Activated CD4-positive, alpha-beta memory T cell treated with anti-CD3 and anti-CD28 coated beads, Interleukin-2, amount 10 ng/mL, durations not matched to agents 7 days and 5 days (primary cell): ENCODE results near the gene ZNF280C. TPM values are rescaled to one million over a fixed set of nuclear protein-coding genes. Genes with fewer than 3 reads are reported as not detected.

Experiments used
- CTCF ChIA-PET: fragments of 350-600 bp; sonication (Branson Sonifier 250); formaldehyde crosslinking; loops from one replicate; lab custom pipeline; 2021; ENCODE audit warnings: antibody characterized with exemption, inconsistent platforms; lab: Charles Lee
- POLR2A ChIA-PET: fragments of 350-600 bp; sonication (Branson Sonifier 250); formaldehyde crosslinking; loops from one replicate; lab custom pipeline; 2021; ENCODE audit warnings: antibody characterized with exemption; lab: Charles Lee
- DNase-seq: peaks from one replicate; pipeline ENCODE4 v3.0.0-alpha.2; 2020
- H3K27ac Mint-ChIP-seq: one replicate; pipeline ENCODE4 v1.8.0; 2021; ENCODE audit warnings: mild to moderate bottlenecking, mixed read lengths
- H3K27me3 Mint-ChIP-seq: one replicate; pipeline ENCODE4 v1.8.0; 2021; ENCODE audit warnings: mixed read lengths
- H3K36me3 Mint-ChIP-seq: one replicate; pipeline ENCODE4 v1.8.0; 2021; ENCODE audit warnings: low read depth, mixed read lengths
- H3K4me1 Mint-ChIP-seq: one replicate; pipeline ENCODE4 v1.8.0; 2021; ENCODE audit warnings: mixed read lengths
- H3K4me3 Mint-ChIP-seq: one replicate; pipeline ENCODE4 v1.8.0; 2021; ENCODE audit warnings: mild to moderate bottlenecking, mixed read lengths
- H3K9me3 Mint-ChIP-seq: one replicate; pipeline ENCODE4 v1.8.0; 2021; ENCODE audit warnings: mixed read lengths
- total RNA-seq, 2 experiments: library from RNA; stranded (reverse); gene quantifications; one replicate each; pipeline ENCODE4 v1.2.3, GENCODE V29; 2021

The ZNF280C gene
- total RNA-seq, 2 experiments from 2014 or later: 5.1 to 6.7 TPM

- no peaks in the 10 kb centered on the region for H3K9me3 Mint-ChIP-seq
- peaks cover 26% of the 10 kb centered on the region for H3K4me1 Mint-ChIP-seq
- ChIA-PET CTCF (interaction anchor here (0.7 to 1.7 kb wide), 4 partner anchors 15 to 126 kb away, joined by 3 to 5 read pairs (median 3); partner anchors contain the start of gene RAB33A), POLR2A (interaction anchor here (1.0 to 1.5 kb wide), 4 partner anchors 13 to 34 kb away, joined by 3 to 5 read pairs (median 4); partner anchors contain the start of gene AIFM1)
- DNase-seq: no peak
- no peak overlapping the region for H3K4me3 Mint-ChIP-seq
- H3K36me3 Mint-ChIP-seq: peaks cover 5% of the 10 kb centered on the region
- H3K27me3 Mint-ChIP-seq: no peaks in the 10 kb centered on the region
- H3K27ac Mint-ChIP-seq: no peak overlapping the region
Observed at GRCh38 chrX:130186651-130187050, 82.0 kb downstream of the ZNF280C start.

GRCh38 chrX:130184857-130185256 is 83.8 kb downstream of the ZNF280C start:
- POLR2A ChIA-PET: no interaction called here
- CTCF ChIA-PET: no interaction called here
- H3K27ac Mint-ChIP-seq: no peak overlapping the region

GRCh38 chrX:130184168-130184567 is 84.5 kb downstream of the ZNF280C start:
- no peaks in the 10 kb centered on the region for H3K9me3 Mint-ChIP-seq
- POLR2A ChIA-PET: interaction anchor here (1.8 kb wide), 1 partner anchor 10 kb away, joined by 7 read pairs; no protein-coding TSS in a partner anchor
- peaks cover 41% of the 10 kb centered on the region for H3K4me1 Mint-ChIP-seq
- no peaks in the 10 kb centered on the region for H3K27me3 Mint-ChIP-seq
- peaks cover 18% of the 10 kb centered on the region for H3K36me3 Mint-ChIP-seq
- no peak overlapping the region for H3K4me3 Mint-ChIP-seq
- CTCF ChIA-PET: no interaction called here
- no peak for DNase-seq
- H3K27ac Mint-ChIP-seq: peak overlapping the region; percentile 78

More at GRCh38 chrX:130184857-130185256, 83.8 kb downstream of the ZNF280C start:
- peaks cover 34% of the 10 kb centered on the region for H3K4me1 Mint-ChIP-seq
- H3K9me3 Mint-ChIP-seq: no peaks in the 10 kb centered on the region
- no peaks in the 10 kb centered on the region for H3K27me3 Mint-ChIP-seq
- no peak for DNase-seq
- H3K4me3 Mint-ChIP-seq: no peak overlapping the region
- peaks cover 12% of the 10 kb centered on the region for H3K36me3 Mint-ChIP-seq

- Mint-ChIP-seq H3K27ac (no peak overlapping the region), H3K4me3 (no peak overlapping the region), H3K27me3 (no peaks in the 10 kb centered on the region), H3K9me3 (no peaks in the 10 kb centered on the region), H3K4me1 (peaks cover 61% of the 10 kb centered on the region), H3K36me3 (peaks cover 42% of the 10 kb centered on the region)
- DNase-seq: no peak
- ChIA-PET POLR2A (no interaction called here), CTCF (no interaction called here)
Observed at GRCh38 chrX:130179579-130180215, 89.0 kb downstream of the ZNF280C start.

- H3K4me1 Mint-ChIP-seq: peaks cover 62% of the 10 kb centered on the region
- no peaks in the 10 kb centered on the region for H3K27me3 Mint-ChIP-seq
- ChIA-PET CTCF (no interaction called here), POLR2A (no interaction called here)
- no peak for DNase-seq
- H3K36me3 Mint-ChIP-seq: peaks cover 44% of the 10 kb centered on the region
- H3K4me3 Mint-ChIP-seq: no peak overlapping the region
- no peak overlapping the region for H3K27ac Mint-ChIP-seq
- no peaks in the 10 kb centered on the region for H3K9me3 Mint-ChIP-seq
Observed at GRCh38 chrX:130179170-130179569, 89.5 kb downstream of the ZNF280C start.

- DNase-seq: no peak
- H3K4me1 Mint-ChIP-seq: peaks cover 58% of the 10 kb centered on the region
- no peak overlapping the region for H3K4me3 Mint-ChIP-seq
- ChIA-PET CTCF (interaction anchor here (0.8 to 1.5 kb wide), 2 partner anchors 95 to 117 kb away, joined by 3 read pairs; no protein-coding TSS in a partner anchor), POLR2A (no interaction called here)
- no peaks in the 10 kb centered on the region for H3K27me3 Mint-ChIP-seq
- peaks cover 54% of the 10 kb centered on the region for H3K36me3 Mint-ChIP-seq
- peak overlapping the region; percentile 62 for H3K27ac Mint-ChIP-seq
- H3K9me3 Mint-ChIP-seq: no peaks in the 10 kb centered on the region
Observed at GRCh38 chrX:130176942-130177341, 91.8 kb downstream of the ZNF280C start.

- no peak for DNase-seq
- ChIA-PET CTCF (interaction anchor here (0.8 to 1.5 kb wide), 5 partner anchors 10 to 116 kb away, joined by 3 read pairs; partner anchors contain the start of gene AIFM1), POLR2A (interaction anchor here (0.8 kb wide), 2 partner anchors 90 to 94 kb away, joined by 4 read pairs; no protein-coding TSS in a partner anchor)
- Mint-ChIP-seq H3K36me3 (peaks cover 54% of the 10 kb centered on the region), H3K4me3 (peak overlapping the region; percentile 41), H3K9me3 (no peaks in the 10 kb centered on the region), H3K27ac (peak overlapping the region; percentile 62), H3K27me3 (no peaks in the 10 kb centered on the region), H3K4me1 (peaks cover 57% of the 10 kb centered on the region)
Observed at GRCh38 chrX:130176354-130176776, 92.3 kb downstream of the ZNF280C start.

- CTCF ChIA-PET: no interaction called here
Observed at GRCh38 chrX:130174937-130175336, 93.8 kb downstream of the ZNF280C start.

GRCh38 chrX:130174045-130174704 is 94.5 kb downstream of the ZNF280C start:
- DNase-seq: no peak
- no peaks in the 10 kb centered on the region for H3K27me3 Mint-ChIP-seq
- CTCF ChIA-PET: interaction anchor here (1.2 to 1.6 kb wide), 3 partner anchors 93 to 113 kb away, joined by 4 to 7 read pairs (median 4); no protein-coding TSS in a partner anchor
- POLR2A ChIA-PET: interaction anchor here (1.2 to 5.8 kb wide), 9 partner anchors 9 to 92 kb away, joined by 3 to 38 read pairs (median 4); partner anchors contain the start of gene AIFM1
- H3K4me3 Mint-ChIP-seq: peak overlapping the region; percentile 78
- H3K36me3 Mint-ChIP-seq: peaks cover 41% of the 10 kb centered on the region
- H3K27ac Mint-ChIP-seq: peak overlapping the region; percentile 87
- H3K9me3 Mint-ChIP-seq: no peaks in the 10 kb centered on the region
- peaks cover 54% of the 10 kb centered on the region for H3K4me1 Mint-ChIP-seq

More at GRCh38 chrX:130174937-130175336, 93.8 kb downstream of the ZNF280C start:
- H3K9me3 Mint-ChIP-seq: no peaks in the 10 kb centered on the region
- no peak for DNase-seq
- peaks cover 48% of the 10 kb centered on the region for H3K36me3 Mint-ChIP-seq
- peak overlapping the region; percentile 38 for H3K4me3 Mint-ChIP-seq
- no peaks in the 10 kb centered on the region for H3K27me3 Mint-ChIP-seq
- peak overlapping the region; percentile 23 for H3K27ac Mint-ChIP-seq
- H3K4me1 Mint-ChIP-seq: peaks cover 61% of the 10 kb centered on the region
- POLR2A ChIA-PET: interaction anchor here (1.3 to 5.8 kb wide), 4 partner anchors 16 to 93 kb away, joined by 3 to 38 read pairs (median 5); no protein-coding TSS in a partner anchor

- ChIA-PET POLR2A (interaction anchor here (1.1 to 5.8 kb wide), 10 partner anchors 8 to 95 kb away, joined by 3 to 38 read pairs (median 4); partner anchors contain the start of genes AIFM1 and ZNF280C), CTCF (interaction anchor here (0.6 to 1.6 kb wide), 4 partner anchors 92 to 258 kb away, joined by 3 to 7 read pairs (median 4); no protein-coding TSS in a partner anchor)
- no peaks in the 10 kb centered on the region for H3K27me3 Mint-ChIP-seq
- peak overlapping the region; percentile 87 for H3K27ac Mint-ChIP-seq
- DNase-seq: peak; percentile 68
- no peaks in the 10 kb centered on the region for H3K9me3 Mint-ChIP-seq
- H3K36me3 Mint-ChIP-seq: peaks cover 41% of the 10 kb centered on the region
- H3K4me3 Mint-ChIP-seq: peak overlapping the region; percentile 78
- H3K4me1 Mint-ChIP-seq: peaks cover 54% of the 10 kb centered on the region
Observed at GRCh38 chrX:130173190-130173895, 95.4 kb downstream of the ZNF280C start.

- Mint-ChIP-seq H3K27me3 (no peaks in the 10 kb centered on the region), H3K36me3 (peaks cover 34% of the 10 kb centered on the region), H3K27ac (peak overlapping the region; percentile 87), H3K9me3 (no peaks in the 10 kb centered on the region), H3K4me1 (peaks cover 48% of the 10 kb centered on the region), H3K4me3 (peak overlapping the region; percentile 78)
- ChIA-PET CTCF (interaction anchor here (1.2 to 1.5 kb wide), 2 partner anchors 14 to 247 kb away, joined by 3 to 5 read pairs; no protein-coding TSS in a partner anchor), POLR2A (interaction anchor here (0.7 to 5.8 kb wide), 9 partner anchors 11 to 96 kb away, joined by 3 to 38 read pairs (median 4); partner anchors contain the start of gene ZNF280C)
- DNase-seq: no peak
Observed at GRCh38 chrX:130172127-130172845, 96.4 kb downstream of the ZNF280C start.
